HG02798 (cell line): Measurements from ENCODE around the gene RMND5A.

ENCODE experiments used
- ATAC-seq: cut with Tn5 transposase; IDR thresholded peaks from one replicate; pipeline ENCODE4 v1.9.1; 2021; ENCODE audit warnings: mild to moderate bottlenecking; ENCODE audit not compliant: unreplicated experiment, poor library complexity

Gene RMND5A

DNA sequence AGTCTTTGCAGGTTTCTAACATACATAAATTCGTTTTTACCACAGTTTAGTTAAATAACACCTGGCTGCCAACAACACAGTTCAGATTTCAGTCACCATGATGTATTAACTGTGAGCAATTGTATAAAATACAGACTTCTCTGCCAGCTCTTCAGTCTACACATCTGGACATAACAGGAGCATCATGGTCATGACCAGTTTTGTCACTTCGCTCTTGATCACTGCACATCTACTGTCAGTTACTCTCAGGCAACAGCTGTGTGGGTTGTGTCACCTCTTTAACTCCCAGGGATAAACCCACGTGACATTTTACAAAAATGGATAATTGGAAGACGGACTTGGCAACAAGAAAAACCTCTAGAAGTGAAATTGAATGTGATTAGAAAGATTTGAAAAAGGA, 40.3 kb downstream of the RMND5A start:
- no peak for ATAC-seq

DNA sequence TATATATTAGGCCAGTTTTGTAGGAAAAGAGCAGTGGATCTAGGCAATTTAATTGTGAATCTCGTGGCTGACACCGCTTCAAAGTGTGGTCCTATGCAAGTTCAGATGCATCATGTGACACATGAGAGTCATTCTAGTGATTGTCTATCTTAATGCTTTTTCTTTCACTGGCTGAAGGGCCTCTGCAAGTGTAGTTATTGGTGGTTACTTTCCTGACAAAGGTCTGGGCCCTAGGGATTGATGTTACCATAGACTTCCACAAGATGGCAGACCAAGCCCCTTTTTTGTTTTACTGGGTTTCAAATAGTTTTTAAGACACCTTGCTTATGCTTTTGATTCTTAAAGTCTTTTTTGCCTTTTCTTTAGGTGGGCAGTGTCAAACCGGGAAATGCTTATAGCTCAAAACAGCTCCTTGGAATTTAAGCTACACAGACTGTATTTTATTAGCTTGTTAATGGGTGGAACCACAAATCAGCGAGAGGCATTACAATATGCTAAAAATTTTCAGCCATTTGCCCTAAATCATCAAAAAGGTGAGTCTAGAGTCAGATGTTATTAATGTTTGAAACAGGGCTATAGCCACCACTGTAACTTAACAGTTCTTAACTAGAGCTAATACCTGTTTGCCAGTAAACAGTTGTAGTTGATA, 44.7 kb downstream of the RMND5A start:
- ATAC-seq, result peak; percentile 68

DNA sequence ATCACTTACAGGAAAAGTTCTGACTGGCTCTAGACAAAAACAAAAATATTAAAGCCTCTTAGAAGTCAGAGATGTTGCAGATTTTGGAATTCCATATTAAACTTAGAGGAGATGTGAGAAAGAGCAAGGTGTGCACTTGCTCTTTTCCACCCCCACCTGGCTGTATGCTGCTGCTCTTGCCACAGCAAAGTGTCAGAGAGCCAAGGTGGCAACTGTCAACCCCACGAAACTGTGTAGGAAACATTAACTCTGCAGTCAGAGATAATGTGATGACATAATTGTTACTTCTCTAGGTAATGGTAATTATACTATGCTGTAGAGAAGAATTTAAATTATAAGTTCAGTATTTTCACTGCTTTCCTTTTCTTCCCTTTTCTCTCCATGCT, 45.2 kb downstream of the RMND5A start:
- ATAC-seq, result no peak

DNA sequence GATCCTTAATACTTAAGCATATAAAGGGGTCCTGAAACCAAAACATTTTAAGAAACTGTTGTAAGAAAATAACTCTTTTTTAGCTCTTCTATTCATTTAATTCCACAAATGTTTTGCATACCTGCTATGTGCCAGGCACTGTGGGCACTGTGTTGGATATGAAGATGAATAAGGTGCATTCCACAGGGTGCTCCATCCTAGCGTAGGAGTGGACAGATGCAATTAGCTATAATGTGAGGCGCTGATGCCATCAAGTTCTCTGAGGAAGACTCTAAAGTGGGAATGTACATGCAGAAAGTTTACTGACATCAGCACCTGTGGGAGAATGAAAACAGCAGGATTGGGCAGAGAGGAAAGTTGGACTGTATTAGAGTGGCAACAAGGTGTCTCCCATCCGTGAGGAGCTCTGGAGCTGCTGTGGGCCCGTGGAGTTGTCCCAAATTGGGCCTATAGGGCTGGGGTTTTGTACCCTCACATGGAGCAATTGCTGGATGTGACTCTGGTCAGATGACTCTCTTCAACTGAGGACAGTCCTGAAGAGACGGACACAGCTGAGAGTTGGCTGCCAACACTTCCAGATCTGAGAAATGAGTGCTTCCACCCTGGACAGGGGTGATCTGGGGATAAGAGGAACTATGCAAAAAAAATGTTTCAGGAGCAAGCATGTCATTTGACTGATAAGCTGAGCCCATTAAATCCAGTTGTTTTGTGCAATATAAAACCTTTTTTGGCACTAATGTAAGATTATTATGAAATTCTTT, 48.3 kb downstream of the RMND5A start:
- no peak for ATAC-seq

DNA sequence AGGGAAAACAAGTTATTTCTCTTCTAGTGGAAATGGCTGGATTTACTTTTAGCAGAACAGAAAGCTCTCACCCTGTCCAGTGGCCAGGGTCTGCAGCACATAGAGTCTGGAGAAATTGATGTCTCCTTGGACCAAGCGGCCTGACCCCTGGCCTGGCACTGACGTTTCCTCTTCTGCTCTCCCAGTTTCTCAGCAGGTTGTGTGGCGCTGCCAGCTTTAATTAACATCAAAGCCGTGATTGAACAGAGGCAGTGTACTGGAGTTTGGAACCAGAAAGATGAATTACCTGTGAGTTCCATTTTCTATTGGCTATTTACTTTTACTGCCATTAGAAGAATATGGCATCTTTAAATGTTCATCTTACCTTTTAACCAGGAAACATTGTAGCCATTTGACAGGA, 49.7 kb downstream of the RMND5A start:
- ATAC-seq, result no peak

DNA sequence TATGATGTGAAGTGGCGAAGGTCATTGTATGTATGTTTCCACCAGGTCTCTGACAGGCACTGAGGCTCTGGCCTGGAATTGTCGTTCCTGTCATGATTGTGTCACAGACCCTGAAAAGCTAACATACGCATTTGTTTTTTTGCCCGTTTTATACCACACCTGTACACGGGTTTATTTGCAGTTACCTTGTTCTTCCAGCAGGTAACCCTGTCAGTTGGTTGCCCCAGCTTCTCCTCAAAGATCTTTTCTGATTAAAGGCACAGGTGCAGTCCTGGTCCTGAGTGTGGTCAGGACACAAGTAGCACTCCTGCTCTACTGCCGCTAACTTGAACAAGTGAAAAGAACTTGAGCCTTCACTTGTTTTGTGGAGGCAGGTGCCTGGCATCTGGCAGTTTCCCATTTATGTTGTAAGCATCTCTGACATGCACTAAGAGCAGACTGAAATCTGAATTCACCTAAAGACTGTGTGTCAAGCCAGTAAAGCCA, 50.8 kb downstream of the RMND5A start:
- no peak for ATAC-seq

DNA sequence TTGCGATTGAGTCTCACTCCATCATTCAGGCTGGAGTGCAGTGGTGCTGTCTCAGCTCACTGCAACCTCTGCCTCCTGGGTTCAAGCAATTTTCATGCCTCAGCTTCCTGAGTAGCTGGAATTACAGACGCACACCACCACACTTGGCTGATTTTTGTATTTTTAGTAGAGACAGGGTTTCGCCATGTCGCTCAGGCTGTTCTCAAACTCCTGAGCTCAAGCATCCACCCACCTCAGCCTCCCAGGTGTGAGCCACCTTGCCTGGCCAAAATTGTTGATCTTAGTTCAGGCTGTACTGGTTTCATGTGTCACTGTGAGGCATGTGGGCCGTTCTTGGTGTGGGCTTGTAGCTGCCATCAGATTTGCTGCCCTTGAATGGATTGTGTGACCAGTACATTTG, 52.5 kb downstream of the RMND5A start:
- no peak for ATAC-seq

GRCh38 chr2:86774862-86775261, 54.8 kb downstream of the RMND5A start:
- no peak for ATAC-seq

DNA sequence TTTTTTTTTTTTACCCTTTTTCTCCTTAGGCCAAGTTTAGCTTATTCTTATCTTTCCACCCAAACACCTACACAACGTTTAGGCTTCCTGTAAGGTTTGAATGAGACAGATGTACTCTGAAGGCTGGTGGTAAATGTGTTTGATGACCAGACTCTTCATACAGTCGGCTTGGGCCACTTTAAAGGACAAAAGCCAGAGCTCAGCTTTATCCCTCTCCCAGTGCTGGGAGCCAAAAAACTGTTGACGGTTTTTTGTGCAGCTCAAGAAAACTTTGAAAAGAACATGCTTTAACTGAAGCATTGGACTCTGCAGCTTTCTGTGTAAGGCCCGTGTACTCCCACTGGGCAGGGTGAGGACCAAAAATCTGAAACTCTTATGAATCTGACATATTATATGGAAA, 55.2 kb downstream of the RMND5A start:
- ATAC-seq, result no peak

DNA sequence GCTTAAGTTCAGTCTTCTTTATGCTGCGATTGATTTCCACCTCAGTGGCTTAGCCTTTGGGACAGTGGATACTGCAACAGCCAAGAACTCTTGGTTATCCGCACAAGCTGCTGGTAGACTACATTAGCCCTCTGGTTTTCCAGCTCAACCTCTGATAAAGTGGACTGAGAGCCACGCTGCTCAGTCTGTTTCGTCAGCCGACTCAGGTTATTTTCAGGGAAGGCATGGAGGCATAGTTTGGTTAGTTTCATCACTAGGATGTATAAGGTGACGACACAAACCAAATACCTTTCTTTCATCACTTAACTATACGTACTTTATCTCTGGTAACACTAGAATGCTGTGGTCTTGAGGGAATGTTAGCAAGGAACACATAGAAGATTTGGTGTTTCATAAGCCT, 56.4 kb downstream of the RMND5A start:
- ATAC-seq, result no peak

DNA sequence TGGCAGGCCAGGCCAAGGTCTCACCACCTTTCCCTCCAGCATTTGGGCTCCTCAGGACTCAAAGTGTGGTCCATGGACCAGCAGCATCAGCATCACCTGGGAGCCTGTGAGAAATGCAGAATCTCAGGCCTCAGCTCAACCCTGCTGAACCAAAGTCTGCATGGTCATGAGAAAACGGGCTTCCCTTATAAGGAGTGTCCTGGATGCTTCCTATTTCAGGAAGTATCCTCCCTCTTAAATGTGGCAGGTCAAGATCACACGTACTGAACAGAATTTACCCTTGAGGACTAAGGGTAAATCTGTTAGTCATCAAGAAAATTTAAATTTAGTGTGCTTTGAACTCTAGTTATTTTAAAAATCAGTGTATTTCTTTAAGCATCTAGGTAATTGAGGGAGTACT, 58.9 kb downstream of the RMND5A start:
- no peak for ATAC-seq

DNA sequence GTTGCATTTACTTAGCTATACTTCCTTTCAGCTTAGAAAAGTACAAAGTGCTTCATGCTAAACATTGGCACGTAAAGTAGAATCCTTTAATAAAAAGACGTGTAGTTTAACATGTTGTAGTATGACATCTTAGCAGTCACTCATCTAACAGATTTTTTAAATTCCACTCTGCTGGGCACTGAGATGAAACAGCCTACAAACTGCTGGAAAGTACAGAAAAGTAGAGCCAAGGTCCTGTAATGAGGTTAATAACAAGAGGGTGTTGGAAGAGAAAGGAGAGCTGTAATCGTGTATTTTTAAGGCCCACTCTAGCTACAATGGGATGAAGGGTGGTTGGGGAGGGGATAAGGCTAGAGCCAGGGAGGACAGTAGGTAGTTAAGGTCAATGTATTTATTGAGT, 59.9 kb downstream of the RMND5A start:
- ATAC-seq, result no peak

DNA sequence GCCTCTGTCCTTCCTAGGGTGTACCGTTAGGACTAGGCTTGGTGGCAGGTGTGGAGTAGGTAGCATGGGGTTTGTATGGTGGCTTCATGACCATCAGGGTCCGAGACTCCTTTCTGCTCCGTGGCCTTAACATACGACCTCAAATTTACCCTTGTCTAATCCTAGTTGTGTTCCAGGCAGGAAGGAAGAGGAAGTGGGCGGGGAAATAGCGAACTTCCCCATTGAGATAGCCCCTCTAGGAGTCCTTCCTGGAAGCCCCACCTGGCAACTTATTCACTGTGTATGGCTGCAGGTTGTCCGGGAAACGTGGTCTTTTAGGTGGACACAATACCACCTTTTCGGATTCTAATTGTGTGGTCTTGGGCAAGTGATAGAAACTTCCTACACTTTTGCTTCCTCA, 61.3 kb downstream of the RMND5A start:
- ATAC-seq, result no peak

DNA sequence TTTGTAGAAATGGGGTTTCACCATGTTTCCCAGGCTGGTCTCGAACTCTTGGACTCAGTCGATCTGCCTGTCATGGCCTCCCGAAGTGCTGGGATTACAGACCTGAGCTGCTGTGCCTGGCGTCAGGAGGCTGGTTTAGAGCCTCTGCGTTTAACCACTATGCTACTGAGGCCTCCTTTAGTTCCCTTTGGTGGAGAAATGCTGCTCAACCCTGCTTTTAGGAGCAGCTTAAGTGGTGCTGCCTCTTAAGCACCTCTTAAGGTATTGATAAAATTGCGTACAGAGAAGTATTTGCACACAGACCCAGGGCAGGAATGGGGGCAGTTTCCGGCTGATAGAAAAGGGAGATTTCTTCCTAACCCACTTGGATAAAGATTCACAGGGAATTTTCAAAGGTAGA, 62.7 kb downstream of the RMND5A start:
- no peak for ATAC-seq

DNA sequence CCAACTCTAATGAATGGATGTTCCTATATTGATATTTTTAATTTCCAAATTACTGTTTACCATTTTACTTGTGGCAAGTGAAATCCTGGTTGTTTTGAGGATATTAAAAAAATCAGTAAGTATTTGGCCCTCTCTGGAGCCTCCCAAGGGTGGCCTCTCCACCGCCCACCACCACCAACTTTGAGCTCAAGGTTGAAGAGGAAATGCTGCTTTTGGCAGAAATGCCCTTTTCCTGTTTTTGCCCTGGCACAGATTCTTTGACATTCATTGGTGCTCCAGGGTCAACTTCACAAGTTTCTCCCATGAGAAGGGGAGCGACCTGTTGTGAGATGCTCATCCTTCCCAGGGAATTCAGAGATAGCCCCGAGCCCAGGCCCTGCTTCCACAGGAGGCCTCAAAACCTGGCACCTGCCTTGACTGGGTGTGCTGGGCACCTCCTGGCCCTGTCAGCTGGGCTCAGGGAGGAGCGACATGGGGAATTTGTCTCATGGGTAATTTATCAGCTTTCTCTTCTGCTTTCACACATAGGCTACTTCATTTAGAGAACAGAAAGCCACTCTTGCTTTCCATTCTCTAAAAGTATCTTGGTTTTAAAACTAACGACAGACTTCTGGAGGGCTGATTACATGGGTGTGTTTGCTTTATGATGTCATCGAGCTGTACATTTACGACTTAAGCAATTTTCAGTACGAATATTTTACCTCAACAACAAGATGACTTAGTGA, 63.7 kb downstream of the RMND5A start:
- ATAC-seq, result peak; percentile 97

DNA sequence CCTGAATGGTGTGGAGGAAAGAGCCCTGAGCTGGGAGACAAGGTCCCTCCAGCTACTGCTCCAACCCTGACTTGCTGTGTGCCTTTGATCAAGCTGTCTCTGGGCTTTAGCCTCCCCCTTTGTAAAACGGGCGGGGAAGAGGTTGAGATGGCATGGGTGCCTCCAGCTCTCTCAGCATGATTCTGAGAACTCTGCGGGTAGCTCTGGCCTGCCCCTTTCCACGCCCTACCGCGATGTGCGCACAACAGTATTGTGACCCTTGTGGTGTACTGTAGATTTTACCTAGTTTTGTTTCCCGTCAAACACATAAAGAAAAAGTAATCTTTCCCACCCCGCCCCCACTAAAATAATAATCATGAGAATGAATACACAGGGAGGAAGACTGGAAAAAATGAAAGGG, 65.4 kb downstream of the RMND5A start:
- ATAC-seq, result no peak

DNA sequence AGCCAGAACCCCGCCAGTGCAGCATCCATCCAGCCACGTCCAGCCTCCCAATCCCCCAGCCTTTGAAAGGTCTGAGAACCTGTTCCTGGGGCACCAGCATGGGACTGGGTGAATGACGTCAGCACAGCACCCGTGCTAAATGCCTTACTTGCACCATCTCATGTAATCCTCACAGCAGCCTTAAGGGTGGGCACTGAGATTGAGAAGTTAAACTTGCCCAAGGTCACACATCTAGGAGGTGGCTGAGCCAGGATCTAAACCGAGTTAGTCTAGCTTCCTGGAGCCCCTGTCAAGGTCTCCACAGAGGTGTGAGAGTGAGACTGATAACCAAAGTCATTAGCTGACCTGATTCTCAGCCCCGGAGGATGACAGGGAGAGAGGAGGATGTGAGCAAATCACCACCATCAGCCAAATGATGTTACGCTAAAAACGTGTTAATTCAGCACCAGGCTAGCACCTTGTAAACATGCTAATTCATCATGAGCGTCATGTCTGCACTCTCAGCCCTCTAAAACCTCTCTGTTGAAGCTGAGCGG, 66.0 kb downstream of the RMND5A start:
- no peak for ATAC-seq

GRCh38 chr2:86787736-86788135, 67.6 kb downstream of the RMND5A start:
- no peak for ATAC-seq

DNA sequence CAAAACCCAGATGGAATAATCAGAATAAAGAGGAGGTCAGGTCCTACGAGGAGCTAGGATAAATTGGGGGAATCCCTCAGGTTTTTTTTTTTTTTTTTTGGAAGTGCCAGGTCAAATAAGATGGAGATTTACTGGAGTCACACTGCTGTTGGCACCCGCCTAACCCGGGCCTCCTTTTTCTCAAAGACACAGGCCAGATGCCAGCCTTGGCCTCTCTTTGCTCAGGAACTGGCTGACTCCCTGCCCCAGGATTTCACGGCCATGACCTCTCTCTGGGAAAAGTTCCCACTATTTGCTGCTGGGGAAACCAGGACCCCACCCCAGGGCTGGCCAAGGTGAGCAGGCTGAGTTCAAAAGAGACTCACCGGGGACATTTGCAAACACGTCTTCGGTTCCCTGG, 68.1 kb downstream of the RMND5A start:
- no peak for ATAC-seq

DNA sequence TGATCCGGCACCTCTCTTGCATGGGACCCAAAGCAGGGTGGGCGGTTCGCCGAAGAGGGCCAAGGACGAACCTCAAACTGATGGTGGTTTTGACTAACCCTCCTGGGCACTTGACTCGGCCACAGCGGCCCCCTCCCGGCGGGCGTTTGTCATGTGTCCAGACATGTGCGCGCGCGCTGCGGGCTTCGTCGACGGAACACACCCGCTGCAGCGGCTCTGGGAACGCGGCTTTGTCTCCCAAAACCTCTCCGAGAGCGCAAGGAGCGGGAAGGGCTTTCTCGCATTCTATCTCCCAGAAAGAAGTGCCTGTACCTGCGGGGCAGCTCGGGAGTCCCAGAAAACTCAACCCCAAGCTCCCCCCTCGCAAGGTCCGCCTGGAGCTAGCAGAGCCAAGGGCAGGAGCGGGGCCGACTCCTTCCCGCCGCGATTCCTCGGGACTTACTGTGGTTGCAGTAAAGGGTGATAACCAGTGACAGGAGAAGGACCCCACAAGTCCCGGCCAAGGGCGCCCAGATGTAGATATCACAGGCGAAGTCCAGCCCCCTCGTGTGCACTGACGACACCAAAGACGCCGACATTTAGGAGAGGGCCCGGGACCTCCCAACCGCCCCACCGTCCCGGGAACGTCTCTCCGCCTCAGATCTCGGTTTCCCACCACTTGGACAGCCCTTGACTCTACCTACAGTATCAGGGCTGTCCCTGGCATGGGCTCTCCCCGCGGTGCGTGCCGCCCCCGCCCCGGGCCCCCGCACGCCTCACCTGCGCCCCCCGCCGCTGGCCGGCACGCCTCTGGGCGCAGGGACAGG, 69.0 kb downstream of the RMND5A start:
- no peak for ATAC-seq
